GM19455 (cell line): ENCODE data around the gene DOCK4.

Source experiments
- ATAC-seq: cut with Tn5 transposase; IDR thresholded peaks from one replicate; pipeline ENCODE4 v1.9.1; 2021; ENCODE audit not compliant: unreplicated experiment

DOCK4 gene

GRCh38 chr7:111708072-111708471, 498.1 kb downstream of the DOCK4 start:
- no peak for ATAC-seq

GRCh38 chr7:111705807-111706206, 500.4 kb downstream of the DOCK4 start:
- ATAC-seq = no peak

- ATAC-seq = no peak
Measured at GRCh38 chr7:111697771-111698170, 508.4 kb downstream of the DOCK4 start.

- no peak for ATAC-seq
Measured at GRCh38 chr7:111694376-111694775, 511.8 kb downstream of the DOCK4 start.

- no peak for ATAC-seq
Measured at GRCh38 chr7:111690364-111691111, 515.7 kb downstream of the DOCK4 start.

- no peak for ATAC-seq
Measured at GRCh38 chr7:111685349-111685748, 520.9 kb downstream of the DOCK4 start.

GRCh38 chr7:111682588-111683340, 523.4 kb downstream of the DOCK4 start:
- ATAC-seq = no peak

- ATAC-seq = no peak
Measured at GRCh38 chr7:111681242-111681641, 525.0 kb downstream of the DOCK4 start.

- ATAC-seq = no peak
Measured at GRCh38 chr7:111678986-111679385, 527.2 kb downstream of the DOCK4 start.

GRCh38 chr7:111678281-111678680, 527.9 kb downstream of the DOCK4 start:
- ATAC-seq = no peak

GRCh38 chr7:111677848-111678247, 528.4 kb downstream of the DOCK4 start:
- no peak for ATAC-seq

- ATAC-seq = no peak
Measured at GRCh38 chr7:111676811-111677210, 529.4 kb downstream of the DOCK4 start.
